HepG2 (cell line): Measurements from ENCODE around the gene SND1. TPM values are rescaled to one million over a fixed set of nuclear protein-coding genes. Genes with fewer than 3 reads are reported as not detected.

Source experiments
- ATAC-seq: fragments of 200-7000 bp; cut with Tn5 transposase; 3 replicates; pipeline ENCODE4 v1.9.1; 2020; ENCODE audit warnings: mild to moderate bottlenecking, moderate library complexity
- BruUV-seq: library from RNA; stranded (reverse); fragments of 400-500 nt; replicated peaks from 2 replicates; lab custom pipeline; 2021; lab: Mats Ljungman, UMichigan
- CTCF ChIA-PET: fragments of 300-600 bp; formaldehyde crosslinking; extraction: SDS; loops from one replicate; lab custom pipeline; 2021; ENCODE audit warnings: low total read pairs, inconsistent platforms, low intra/inter-chr PET ratio; lab: Yijun Ruan, JAX
- POLR2A ChIA-PET: fragments of 350-600 bp; sonication (Branson Sonifier 250); formaldehyde crosslinking; loops from one replicate; lab custom pipeline; 2020; ENCODE audit warnings: antibody characterized with exemption, inconsistent platforms; lab: Yijun Ruan, JAX
- DNase-seq: peaks from one replicate; pipeline ENCODE4 v3.0.0-alpha.2; 2015; ENCODE audit warnings: low spot score
- FAIRE-seq: peaks from 3 replicates; lab custom pipeline; 2011; peaks lifted over from hg19 to GRCh38; lab: Jason Lieb, UNC
- H2AFZ ChIP-seq: one replicate; pipeline ENCODE4 v1.6.1; 2011; ENCODE audit warnings: low read length, inconsistent platforms
- H3K27ac ChIP-seq: fragments of 300-600 bp; 3 replicates; pipeline ENCODE4 v1.8.0; 2011; ENCODE audit warnings: mixed run types, mild to moderate bottlenecking, mixed read lengths, low read length, inconsistent platforms; ENCODE audit not compliant: insufficient read depth; ENCODE audit errors: extremely low read length
- H3K27me3 ChIP-seq, 2 experiments: fragments of 200-600 bp in 1 of 2; 2 replicates in 1 of 2; 3 replicates in 1 of 2; pipeline versions ENCODE4 v1.6.0 to v1.8.0; 2011; ENCODE audit warnings: low read length in 2 of 2, mild to moderate bottlenecking in 2 of 2, moderate library complexity in 2 of 2, inconsistent platforms in 1 of 2; ENCODE audit not compliant: insufficient read depth in 2 of 2, control insufficient read depth in 1 of 2
- H3K36me3 ChIP-seq, 2 experiments: fragments of 200-600 bp in 1 of 2; replicated peaks in 1 of 2; 2 replicates in 1 of 2; 3 replicates in 1 of 2; pipeline versions ENCODE4 v1.5.1 to v1.8.0; 2011; ENCODE audit warnings: low read length in 2 of 2, inconsistent platforms in 1 of 2; ENCODE audit not compliant: insufficient read depth in 2 of 2, control insufficient read depth in 1 of 2
- H3K4me1 ChIP-seq: 2 replicates; pipeline ENCODE4 v1.5.1; 2012; ENCODE audit warnings: low read length, inconsistent platforms; ENCODE audit not compliant: insufficient read depth
- H3K4me2 ChIP-seq: 2 replicates; pipeline ENCODE4 v1.6.0; 2011; ENCODE audit warnings: low read depth, low read length, inconsistent platforms
- H3K4me3 ChIP-seq, 3 experiments: fragments of 200-600 bp in 1 of 3; sonication (generic), shearing (Covaris generic) in 1 of 3; replicated peaks in 1 of 3; 2 replicates each; pipeline ENCODE4 v1.5.1; 2011 to 2016; ENCODE audit warnings: low read length in 3 of 3, inconsistent platforms in 2 of 3, low read depth in 2 of 3, mild to moderate bottlenecking in 2 of 3, control low read depth in 1 of 3, mixed read lengths in 1 of 3; ENCODE audit not compliant: insufficient read depth in 1 of 3
- H3K79me2 ChIP-seq: one replicate; pipeline ENCODE4 v1.6.1; 2011; ENCODE audit warnings: low read length, inconsistent platforms; ENCODE audit not compliant: insufficient read depth
- H3K9ac ChIP-seq: 2 replicates; pipeline ENCODE4 v1.6.0; 2011; ENCODE audit warnings: mild to moderate bottlenecking, low read depth, low read length, inconsistent platforms; ENCODE audit not compliant: insufficient read depth
- H3K9me3 ChIP-seq: 2 replicates; pipeline ENCODE4 v1.5.1; 2012; ENCODE audit warnings: mild to moderate bottlenecking, low read length
- H4K20me1 ChIP-seq: 2 replicates; pipeline ENCODE4 v1.6.0; 2011; ENCODE audit warnings: inconsistent platforms, mild to moderate bottlenecking, low read length, moderate library complexity; ENCODE audit not compliant: insufficient read depth
- KDM5B ChIP-seq: sonication (generic); formaldehyde crosslinking; IDR thresholded peaks from 2 replicates; pipeline ENCODE4 v1.4.0; 2020; ENCODE audit warnings: missing genetic modification reagents, mild to moderate bottlenecking, borderline replicate concordance
- MIER2 ChIP-seq: IDR thresholded peaks from 2 replicates; pipeline ENCODE4 v1.6.1; 2016; ENCODE audit warnings: missing biosample characterization, missing genetic modification reagents
- MIXL1 ChIP-seq: IDR thresholded peaks from 2 replicates; pipeline ENCODE4 v1.6.1; 2016
- NFIB ChIP-seq: sonication (generic); formaldehyde crosslinking; IDR thresholded peaks from 2 replicates; pipeline ENCODE4 v1.9.0; 2021; ENCODE audit warnings: missing genetic modification reagents, mild to moderate bottlenecking, borderline replicate concordance
- RXRA ChIP-seq: sonication (generic); formaldehyde crosslinking; IDR thresholded peaks from 2 replicates; pipeline ENCODE4 v1.5.1; 2020; ENCODE audit warnings: missing genetic modification reagents
- TCF7L2 ChIP-seq: IDR thresholded peaks from 2 replicates; pipeline ENCODE4 v1.6.1; 2011; ENCODE audit warnings: mild to moderate bottlenecking, low read depth, low read length, moderate library complexity
- ZBTB42 ChIP-seq: sonication (generic); formaldehyde crosslinking; IDR thresholded peaks from 2 replicates; pipeline ENCODE4 v1.5.0; 2020; ENCODE audit warnings: mild to moderate bottlenecking, missing genetic modification reagents
- ZBTB7A ChIP-seq: sonication (generic); formaldehyde crosslinking; IDR thresholded peaks from 2 replicates; pipeline ENCODE4 v1.8.0; 2022; ENCODE audit warnings: mild to moderate bottlenecking, missing genetic modification reagents
- ZNF430 ChIP-seq: sonication (generic); formaldehyde crosslinking; IDR thresholded peaks from 2 replicates; pipeline ENCODE4 v1.9.0; 2021; ENCODE audit warnings: mild to moderate bottlenecking, missing genetic modification reagents
- ZNF432 ChIP-seq: sonication (generic); formaldehyde crosslinking; IDR thresholded peaks from 2 replicates; pipeline ENCODE4 v1.5.0; 2020; ENCODE audit warnings: missing genetic modification reagents, mild to moderate bottlenecking, borderline replicate concordance
- WGBS: methylation state at CpG from one replicate; pipeline ENCODE4 v1.1.6; 2017; ENCODE audit warnings: low lambda C conversion rate; 5-methylcytosine and 5-hydroxymethylcytosine counted together
- in situ Hi-C: cut with HindIII; loops from 2 replicates; pipeline ENCODE4 v1.10.0; 2017; ENCODE audit warnings: low pct_unique_long_range_greater_than_20kb; ENCODE audit not compliant: extremely low pct_ligation_motif_present
- intact Hi-C: fragments of 100-400 bp; cut with micrococcal nuclease; formaldehyde crosslinking; loops from one replicate; pipeline ENCODE4 v1.10.0; 2022; ENCODE audit not compliant: unreplicated experiment
- polyA plus RNA-seq, 8 experiments: library from polyadenylated mRNA; depleted of rRNA in 3 of 8; stranded (reverse) in 7 of 8; unstranded in 1 of 8; fragments of >200 nt; fragmentation: Illumina TruSeq in 4 of 8; extraction: Trizol in 4 of 8; gene quantifications; 2 replicates each; pipeline versions ENCODE4 v1.2.1 to v1.2.3, GENCODE V29; 2011 to 2016; ENCODE audit warnings: low read depth in 4 of 8, missing spikeins in 1 of 8, mixed read lengths in 1 of 8; ENCODE audit not compliant: insufficient read depth in 1 of 8
- total RNA-seq, 5 experiments: library from RNA; depleted of rRNA; stranded (reverse); fragments of >200 nt; fragmentation: Illumina TruSeq; extraction: Trizol; gene quantifications; 2 replicates each; pipeline ENCODE4 v1.2.3, GENCODE V29; 2016; ENCODE audit warnings: low read depth in 1 of 5
- TF ChIP-seq, protein P1 (sequence below): sonication (generic); formaldehyde crosslinking; IDR thresholded peaks from 2 replicates; pipeline ENCODE4 v1.8.1; 2022; ENCODE audit warnings: low read depth, mild to moderate bottlenecking, missing genetic modification reagents
- TF ChIP-seq, protein P2 (sequence below): sonication (generic); formaldehyde crosslinking; IDR thresholded peaks from 2 replicates; pipeline ENCODE4 v1.9.0; 2021; ENCODE audit warnings: missing genetic modification reagents, mild to moderate bottlenecking, borderline replicate concordance
- TF ChIP-seq, protein P3 (sequence below), 2 experiments: sonication (generic) in 1 of 2; formaldehyde crosslinking in 1 of 2; IDR thresholded peaks; 2 replicates each; pipeline versions ENCODE4 v1.6.1 to v1.9.0; 2014 to 2022; ENCODE audit warnings: antibody characterized with exemption in 1 of 2, borderline replicate concordance in 1 of 2, inconsistent platforms in 1 of 2, low read depth in 1 of 2, missing genetic modification reagents in 1 of 2

SND1 gene
- total and polyA plus RNA-seq, 2 of the 13 experiments (the other 11 are each of a cell fraction or from before 2014, with no cell fraction given): 110 to 182 TPM

DNA sequence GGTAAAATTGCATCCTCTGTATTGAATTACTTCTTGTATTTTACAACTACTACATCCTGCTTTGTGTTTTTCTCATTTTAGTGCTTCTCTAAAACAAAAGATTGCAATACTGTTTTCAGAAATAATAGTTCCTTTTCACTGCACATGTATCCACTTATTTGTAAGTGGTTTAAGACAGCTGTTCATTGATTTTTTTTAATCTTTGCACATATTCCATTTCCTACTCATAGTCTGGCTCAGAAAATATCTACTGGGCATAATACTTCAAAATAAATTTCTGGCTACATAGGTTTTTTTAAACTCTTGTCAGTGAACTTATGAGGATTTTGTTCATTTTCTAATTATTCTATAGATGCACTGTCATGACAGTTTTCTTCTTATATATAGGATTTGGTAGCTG lies 54.8 kb downstream of the SND1 start (continued):
- TF ChIP-seq, protein P1, sequence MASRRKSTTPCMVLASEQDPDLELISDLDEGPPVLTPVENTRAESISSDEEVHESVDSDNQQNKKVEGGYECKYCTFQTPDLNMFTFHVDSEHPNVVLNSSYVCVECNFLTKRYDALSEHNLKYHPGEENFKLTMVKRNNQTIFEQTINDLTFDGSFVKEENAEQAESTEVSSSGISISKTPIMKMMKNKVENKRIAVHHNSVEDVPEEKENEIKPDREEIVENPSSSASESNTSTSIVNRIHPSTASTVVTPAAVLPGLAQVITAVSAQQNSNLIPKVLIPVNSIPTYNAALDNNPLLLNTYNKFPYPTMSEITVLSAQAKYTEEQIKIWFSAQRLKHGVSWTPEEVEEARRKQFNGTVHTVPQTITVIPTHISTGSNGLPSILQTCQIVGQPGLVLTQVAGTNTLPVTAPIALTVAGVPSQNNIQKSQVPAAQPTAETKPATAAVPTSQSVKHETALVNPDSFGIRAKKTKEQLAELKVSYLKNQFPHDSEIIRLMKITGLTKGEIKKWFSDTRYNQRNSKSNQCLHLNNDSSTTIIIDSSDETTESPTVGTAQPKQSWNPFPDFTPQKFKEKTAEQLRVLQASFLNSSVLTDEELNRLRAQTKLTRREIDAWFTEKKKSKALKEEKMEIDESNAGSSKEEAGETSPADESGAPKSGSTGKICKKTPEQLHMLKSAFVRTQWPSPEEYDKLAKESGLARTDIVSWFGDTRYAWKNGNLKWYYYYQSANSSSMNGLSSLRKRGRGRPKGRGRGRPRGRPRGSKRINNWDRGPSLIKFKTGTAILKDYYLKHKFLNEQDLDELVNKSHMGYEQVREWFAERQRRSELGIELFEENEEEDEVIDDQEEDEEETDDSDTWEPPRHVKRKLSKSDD (CRISPR knock-in tag): no peak
- no peak for TF ChIP-seq ZBTB42
- TF ChIP-seq KDM5B: no peak

DNA sequence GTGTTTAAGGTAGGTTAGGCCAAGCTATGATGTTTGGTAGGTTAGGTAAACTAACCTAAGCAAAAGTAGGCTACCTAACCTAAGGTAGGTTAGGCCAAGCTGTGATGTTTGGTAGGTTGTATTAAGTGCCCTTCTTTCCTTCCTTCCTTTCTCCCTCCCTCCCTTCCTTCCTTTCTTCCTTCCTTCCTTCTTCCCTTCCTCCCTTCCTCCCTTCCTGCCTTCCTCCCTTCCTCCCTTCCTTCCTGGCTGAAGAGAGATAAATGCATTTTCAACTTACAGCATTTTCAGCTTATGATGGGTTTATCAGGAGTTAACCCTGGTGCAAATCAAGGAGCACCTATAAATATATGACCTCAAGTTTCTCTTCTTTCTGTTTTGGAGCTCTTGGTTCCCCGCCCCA lies 56.2 kb downstream of the SND1 start:
- CTCF ChIA-PET: interaction anchor here (2.6 kb wide), 1 partner anchor 501 kb away, joined by 25 read pairs; no protein-coding TSS in a partner anchor
- H3K4me1 ChIP-seq: no peaks in the 10 kb centered on the region
- WGBS: 97% methylated on average over 1 of the region's 1 CpG
- intact Hi-C loops: loop anchor here (1.0 kb wide), 1 partner anchor 501 kb away; no protein-coding TSS in a partner anchor
- no peak overlapping the region for H2AFZ ChIP-seq
- BruUV-seq: no TSS peak
- FAIRE-seq: no peak
- H3K27ac ChIP-seq: no peak overlapping the region
- DNase-seq: no peak
- peaks cover 4% of the 10 kb centered on the region for H3K79me2 ChIP-seq
- no peaks in the 10 kb centered on the region; the same call in 1 of the 2 replicates for H4K20me1 ChIP-seq
- H3K27me3 ChIP-seq: no peaks in the 10 kb centered on the region
- no peak for ATAC-seq
- H3K9ac ChIP-seq: no peak overlapping the region
- peaks cover 14 to 93% of the 10 kb centered on the region in 2 experiments for H3K36me3 ChIP-seq
- in situ Hi-C loops: loop anchor here (5.0 kb wide), 1 partner anchor 494 kb away; no protein-coding TSS in a partner anchor
- H3K4me3 ChIP-seq: no peak overlapping the region
- TF ChIP-seq RXRA (no peak), MIXL1 (CRISPR knock-in tag) (no peak), ZBTB7A (CRISPR knock-in tag) (no peak), TCF7L2 (no peak), MIER2 (no peak), ZNF432 (CRISPR knock-in tag) (no peak), NFIB (no peak), ZNF430 (CRISPR knock-in tag) (no peak)
- TF ChIP-seq, protein P2, sequence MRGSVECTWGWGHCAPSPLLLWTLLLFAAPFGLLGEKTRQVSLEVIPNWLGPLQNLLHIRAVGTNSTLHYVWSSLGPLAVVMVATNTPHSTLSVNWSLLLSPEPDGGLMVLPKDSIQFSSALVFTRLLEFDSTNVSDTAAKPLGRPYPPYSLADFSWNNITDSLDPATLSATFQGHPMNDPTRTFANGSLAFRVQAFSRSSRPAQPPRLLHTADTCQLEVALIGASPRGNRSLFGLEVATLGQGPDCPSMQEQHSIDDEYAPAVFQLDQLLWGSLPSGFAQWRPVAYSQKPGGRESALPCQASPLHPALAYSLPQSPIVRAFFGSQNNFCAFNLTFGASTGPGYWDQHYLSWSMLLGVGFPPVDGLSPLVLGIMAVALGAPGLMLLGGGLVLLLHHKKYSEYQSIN (CRISPR knock-in tag): no peak
- TF ChIP-seq, protein P3, sequence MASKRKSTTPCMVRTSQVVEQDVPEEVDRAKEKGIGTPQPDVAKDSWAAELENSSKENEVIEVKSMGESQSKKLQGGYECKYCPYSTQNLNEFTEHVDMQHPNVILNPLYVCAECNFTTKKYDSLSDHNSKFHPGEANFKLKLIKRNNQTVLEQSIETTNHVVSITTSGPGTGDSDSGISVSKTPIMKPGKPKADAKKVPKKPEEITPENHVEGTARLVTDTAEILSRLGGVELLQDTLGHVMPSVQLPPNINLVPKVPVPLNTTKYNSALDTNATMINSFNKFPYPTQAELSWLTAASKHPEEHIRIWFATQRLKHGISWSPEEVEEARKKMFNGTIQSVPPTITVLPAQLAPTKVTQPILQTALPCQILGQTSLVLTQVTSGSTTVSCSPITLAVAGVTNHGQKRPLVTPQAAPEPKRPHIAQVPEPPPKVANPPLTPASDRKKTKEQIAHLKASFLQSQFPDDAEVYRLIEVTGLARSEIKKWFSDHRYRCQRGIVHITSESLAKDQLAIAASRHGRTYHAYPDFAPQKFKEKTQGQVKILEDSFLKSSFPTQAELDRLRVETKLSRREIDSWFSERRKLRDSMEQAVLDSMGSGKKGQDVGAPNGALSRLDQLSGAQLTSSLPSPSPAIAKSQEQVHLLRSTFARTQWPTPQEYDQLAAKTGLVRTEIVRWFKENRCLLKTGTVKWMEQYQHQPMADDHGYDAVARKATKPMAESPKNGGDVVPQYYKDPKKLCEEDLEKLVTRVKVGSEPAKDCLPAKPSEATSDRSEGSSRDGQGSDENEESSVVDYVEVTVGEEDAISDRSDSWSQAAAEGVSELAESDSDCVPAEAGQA (IDR thresholded peaks at IDR 0.05; ENCODE audit: low read depth): no peak
- TF ChIP-seq, protein P3 (CRISPR knock-in tag; IDR thresholded peaks at IDR 0.05; ENCODE audit: borderline replicate concordance): no peak
- TF ChIP-seq, all 625 proteins: peak for 0
- POLR2A ChIA-PET: interaction anchor here (1.6 kb wide), 1 partner anchor 502 kb away, joined by 5 read pairs; no protein-coding TSS in a partner anchor
- H3K4me2 ChIP-seq: no peak overlapping the region
- H3K9me3 ChIP-seq: peaks cover 7% of the 10 kb centered on the region
